BLaER1 treated with 17β-estradiol and CSF1 and Interleukin-3, amounts not matched to agents 10 nM and 100 nM (cell line): ENCODE results near the gene KLHDC3.
"Not testable (repeated sequence)": the region's sequence is repeated elsewhere in the genome, so short reads cannot be mapped to it uniquely, and the experiment has no call there.

Experiments used
- H3K27ac ChIP-seq, 11 experiments: shearing (Covaris generic); formaldehyde crosslinking; 2 replicates each; pipeline ENCODE4 v1.8.1; 2022
- H3K27me3 ChIP-seq, 11 experiments: shearing (Covaris generic); formaldehyde crosslinking; 2 replicates each; pipeline ENCODE4 v1.8.1; 2022
- H3K36me3 ChIP-seq, 11 experiments: shearing (Covaris generic); formaldehyde crosslinking; 2 replicates each; pipeline ENCODE4 v1.8.1; 2022
- H3K4me1 ChIP-seq, 10 experiments: shearing (Covaris generic); formaldehyde crosslinking; 2 replicates each; pipeline ENCODE4 v1.8.1; 2022
- H3K4me2 ChIP-seq, 11 experiments: shearing (Covaris generic); formaldehyde crosslinking; 2 replicates each; pipeline ENCODE4 v1.8.1; 2022
- H3K4me3 ChIP-seq, 10 experiments: shearing (Covaris generic); formaldehyde crosslinking; 2 replicates each; pipeline ENCODE4 v1.8.1; 2022
- H3K9ac ChIP-seq, 11 experiments: shearing (Covaris generic); formaldehyde crosslinking; 2 replicates each; pipeline ENCODE4 v1.8.1; 2022
- H3K9me3 ChIP-seq, 11 experiments: shearing (Covaris generic); formaldehyde crosslinking; replicated peaks in 1 of 11; 2 replicates each; pipeline ENCODE4 v1.8.1; 2022
- H4K20me1 ChIP-seq, 11 experiments: shearing (Covaris generic); formaldehyde crosslinking; 2 replicates each; pipeline ENCODE4 v1.8.1; 2022
- Cebpa-rat ChIP-seq, 11 experiments: shearing (Covaris generic); IDR thresholded peaks; 2 replicates each; pipeline ENCODE4 v1.8.1; 2022

The KLHDC3 gene

DNA sequence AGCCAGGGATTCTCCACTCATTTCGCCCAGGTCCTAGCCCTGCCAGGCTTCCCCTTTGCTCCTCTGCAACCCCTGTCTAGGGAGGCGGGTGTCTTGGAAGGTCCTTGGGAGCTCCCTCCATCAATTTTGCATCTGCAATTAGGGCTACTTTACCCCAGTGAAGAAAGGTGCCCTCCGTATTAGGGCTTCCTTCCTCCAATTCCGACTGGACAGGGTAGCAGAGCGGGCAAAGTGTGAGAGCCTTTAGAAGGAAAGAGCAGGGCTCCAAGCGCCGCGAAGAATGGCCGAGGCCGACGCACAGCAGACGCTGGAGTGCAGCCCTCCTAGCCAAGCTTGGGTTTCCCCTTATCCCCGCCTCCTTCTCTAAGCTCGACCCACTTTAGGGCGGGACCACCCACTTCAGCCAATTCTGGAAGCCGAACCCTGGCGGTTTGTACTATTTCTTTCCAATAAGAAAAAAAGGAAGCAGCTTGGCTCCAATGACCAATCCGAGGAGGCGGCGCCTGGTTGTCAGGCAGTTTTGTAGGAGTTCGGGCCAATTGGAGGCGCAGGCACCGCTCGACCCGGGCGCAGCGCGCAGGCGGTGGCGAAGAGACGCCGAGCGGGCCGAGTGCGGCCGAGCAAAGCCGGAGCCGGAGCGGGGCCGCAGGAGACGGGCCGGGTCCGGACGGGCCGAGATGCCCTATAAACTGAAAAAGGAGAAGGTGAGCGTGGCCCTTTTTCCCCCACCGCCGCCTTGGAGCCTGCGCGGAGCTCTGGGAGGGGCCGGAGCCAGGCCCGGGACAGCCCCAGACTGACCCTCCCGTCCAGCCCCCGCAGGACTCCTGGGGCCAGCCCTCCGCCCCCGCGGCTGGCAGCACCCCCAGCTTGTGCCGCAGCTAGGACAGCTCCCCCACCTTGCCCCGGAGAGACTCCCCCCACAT is 29.8 kb upstream of the KLHDC3 start, which contains the start of gene PPP2R5D:
TSS of gene PPP2R5D (plus strand) at position 570 of the 923 bp plus-strand sequence. CDS start at position 678, 108 bp downstream.
- Histone ChIP-seq H3K9me3 (no peaks in the 10 kb centered on the region), H3K4me3 (peak within 1 kb of the TSS; percentile 78 to 97 (median 94)), H3K9ac (peak within 1 kb of the TSS; percentile 86 to 96 (median 94)), H3K36me3 (peaks cover 11 to 27% (median 23%) of the 10 kb centered on the region in 11 experiments), H3K4me2 (peak within 1 kb of the TSS; percentile 90 to 98 (median 96)), H3K4me1 (peaks cover 56 to 80% (median 61%) of the 10 kb centered on the region in 10 experiments), H4K20me1 (peaks cover 9 to 42% (median 36%) of the 10 kb centered on the region in 11 experiments; a peak in 20 of 22 replicates), H3K27ac (peak within 1 kb of the TSS; percentile 72 to 91 (median 83)), H3K27me3 (no peaks in the 10 kb centered on the region)
- TF ChIP-seq Cebpa-rat (IDR thresholded peaks at IDR 0.05), result no peak

DNA sequence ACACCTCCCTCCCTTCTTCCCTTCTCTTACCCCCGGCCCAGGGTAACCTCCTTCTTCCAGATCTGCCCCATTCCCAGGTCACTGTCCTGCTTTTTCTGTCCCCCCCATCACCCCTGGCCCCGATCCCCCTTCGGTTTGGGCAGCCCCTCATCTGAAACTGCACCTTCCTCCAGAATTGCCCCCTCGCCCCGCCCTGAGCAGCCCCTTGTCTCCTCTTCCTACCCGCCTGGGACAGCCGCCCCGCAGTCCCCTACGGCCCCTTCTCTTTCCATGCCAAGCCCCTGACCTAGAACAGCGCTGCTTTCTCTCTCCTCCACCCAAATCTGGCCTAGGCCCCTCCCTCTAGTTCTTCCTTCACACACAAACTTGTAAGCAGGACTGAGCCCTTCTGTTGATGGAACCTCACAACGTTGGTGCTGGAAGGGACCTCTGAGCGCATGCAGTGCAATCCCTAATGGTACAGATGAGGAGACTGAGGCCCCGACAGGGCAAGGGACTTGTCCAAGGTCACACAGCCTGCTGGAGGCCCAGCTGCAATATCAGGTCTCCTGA is 29.0 kb upstream of the KLHDC3 start:
- Histone ChIP-seq H3K9ac (peak overlapping the region; percentile 86 to 96 (median 94)), H3K36me3 (peaks cover 18 to 35% (median 31%) of the 10 kb centered on the region in 11 experiments), H3K27me3 (no peaks in the 10 kb centered on the region), H3K4me3 (peak overlapping the region; percentile 78 to 97 (median 94)), H3K4me2 (peak overlapping the region; percentile 81 to 98 (median 93)), H3K9me3 (no peaks in the 10 kb centered on the region), H3K27ac (peak overlapping the region; percentile 72 to 91 (median 83)), H4K20me1 (peaks cover 9 to 48% (median 40%) of the 10 kb centered on the region in 11 experiments; a peak in 20 of 22 replicates), H3K4me1 (peaks cover 49 to 72% (median 53%) of the 10 kb centered on the region in 10 experiments)
- no peak for TF ChIP-seq Cebpa-rat (IDR thresholded peaks at IDR 0.05)

GRCh38 chr6:42987533-42988451 is 26.3 kb upstream of the KLHDC3 start:
- Histone ChIP-seq H3K4me2 (peak overlapping the region; percentile 81 to 98 (median 93); a peak in 19 of 22 replicates), H3K4me1 (peaks cover 40 to 48% (median 45%) of the 10 kb centered on the region in 10 experiments), H3K36me3 (peaks cover 41 to 63% (median 57%) of the 10 kb centered on the region in 11 experiments), H3K27me3 (no peaks in the 10 kb centered on the region), H3K9ac (peak overlapping the region in 2 of 11 experiments; percentile 16 to 30; a peak in 2 of 22 replicates), H4K20me1 (peaks cover 9 to 63% (median 44%) of the 10 kb centered on the region in 11 experiments; a peak in 20 of 22 replicates), H3K4me3 (no peak overlapping the region), H3K9me3 (no peaks in the 10 kb centered on the region), H3K27ac (no peak overlapping the region)
- TF ChIP-seq Cebpa-rat (IDR thresholded peaks at IDR 0.05), result peak in 3 of 11 experiments; percentile 11 to 37 (median 16); a peak in 1 of 22 replicates

DNA sequence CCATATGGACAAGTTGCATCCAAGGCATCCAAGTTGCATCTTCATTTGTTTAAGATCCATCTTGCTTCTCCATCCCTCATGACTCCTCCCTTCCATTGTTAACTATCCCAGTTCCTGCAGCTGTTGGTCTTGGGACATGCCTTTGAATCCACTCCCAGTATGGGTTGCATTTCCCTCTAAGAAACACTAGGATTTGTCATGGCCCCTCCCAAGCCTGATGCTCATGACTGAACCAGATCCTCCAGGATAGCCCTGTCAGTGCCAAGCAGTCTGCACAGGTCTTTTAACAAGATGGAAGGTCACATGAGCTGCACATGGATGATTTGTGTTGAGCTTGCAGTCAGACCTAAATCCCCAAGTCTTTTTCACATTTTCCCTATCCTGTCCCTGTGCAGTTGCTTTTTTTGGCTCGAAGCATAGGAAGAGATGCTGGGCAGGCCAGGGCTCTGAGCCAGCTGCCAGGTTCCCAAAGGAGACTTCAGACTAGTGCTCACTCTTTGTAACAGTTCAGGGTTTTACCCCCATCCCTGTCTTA is 25.5 kb upstream of the KLHDC3 start:
- peaks cover 9 to 69% (median 46%) of the 10 kb centered on the region in 11 experiments; a peak in 20 of 22 replicates for H4K20me1 ChIP-seq
- H3K4me2 ChIP-seq, result peak overlapping the region in 4 of 11 experiments; percentile 1 to 96 (median 94); a peak in 3 of 22 replicates

DNA sequence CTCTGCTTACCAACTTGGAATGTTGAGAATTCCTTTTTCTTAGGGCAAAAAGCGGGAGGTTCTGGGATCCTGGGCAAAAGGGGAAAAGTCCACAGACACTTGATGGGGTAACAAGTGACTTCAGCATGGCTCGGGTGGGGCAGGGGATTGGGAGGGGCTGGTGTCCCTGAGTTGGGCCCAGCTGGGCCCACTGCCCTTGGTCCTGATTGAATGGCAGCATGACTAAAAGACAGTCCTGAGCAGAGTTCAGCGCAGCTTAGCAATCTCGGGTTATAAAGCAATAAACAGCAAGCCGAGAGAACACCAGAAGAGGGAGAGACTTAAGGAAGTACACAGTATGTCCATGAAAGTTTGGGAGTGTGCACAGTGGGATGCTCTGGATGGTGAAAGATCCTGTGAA is 24.1 kb upstream of the KLHDC3 start:
- H3K4me1 ChIP-seq, result peaks cover 32 to 39% (median 36%) of the 10 kb centered on the region in 10 experiments
- peaks cover 9 to 80% (median 51%) of the 10 kb centered on the region in 11 experiments; a peak in 20 of 22 replicates for H4K20me1 ChIP-seq
- H3K9ac ChIP-seq, result no peak overlapping the region
- no peaks in the 10 kb centered on the region for H3K27me3 ChIP-seq
- no peak overlapping the region for H3K4me2 ChIP-seq
- H3K4me3 ChIP-seq, result no peak overlapping the region
- H3K9me3 ChIP-seq, result no peaks in the 10 kb centered on the region
- H3K27ac ChIP-seq, result no peak overlapping the region
- peaks cover 51 to 82% (median 69%) of the 10 kb centered on the region in 11 experiments for H3K36me3 ChIP-seq
- no peak for TF ChIP-seq Cebpa-rat (IDR thresholded peaks at IDR 0.05)

More for the DNA sequence above, 25.5 kb upstream of the KLHDC3 start:
- Histone ChIP-seq H3K27ac (no peak overlapping the region), H3K9me3 (no peaks in the 10 kb centered on the region), H3K27me3 (no peaks in the 10 kb centered on the region), H3K4me3 (no peak overlapping the region), H3K9ac (no peak overlapping the region), H3K4me1 (peaks cover 36 to 44% (median 40%) of the 10 kb centered on the region in 10 experiments), H3K36me3 (peaks cover 46 to 70% (median 62%) of the 10 kb centered on the region in 11 experiments)
- no peak for TF ChIP-seq Cebpa-rat (IDR thresholded peaks at IDR 0.05)

- Histone ChIP-seq H3K4me1 (peaks cover 0 to 5% (median 2%) of the 10 kb centered on the region in 10 experiments; a peak in 7 of 20 replicates), H3K36me3 (peaks cover 46 to 74% (median 63%) of the 10 kb centered on the region in 11 experiments), H4K20me1 (peaks cover 0 to 54% (median 23%) of the 10 kb centered on the region in 11 experiments; a peak in 15 of 22 replicates), H3K4me2 (no peak overlapping the region), H3K9ac (no peak overlapping the region), H3K27me3 (no peaks in the 10 kb centered on the region), H3K4me3 (no peak overlapping the region), H3K9me3 (no peaks in the 10 kb centered on the region), H3K27ac (no peak overlapping the region)
- no peak for TF ChIP-seq Cebpa-rat (IDR thresholded peaks at IDR 0.05)
Observed at GRCh38 chr6:42993445-42993844, 20.6 kb upstream of the KLHDC3 start.

GRCh38 chr6:42996513-42996912 is 17.5 kb upstream of the KLHDC3 start:
- no peak overlapping the region for H3K4me2 ChIP-seq
- H3K4me1 ChIP-seq, result peaks cover 0 to 4% (median 0%) of the 10 kb centered on the region in 10 experiments; a peak in 2 of 20 replicates
- H3K27ac ChIP-seq, result no peak overlapping the region
- no peaks in the 10 kb centered on the region for H3K9me3 ChIP-seq
- peaks cover 30 to 74% (median 50%) of the 10 kb centered on the region in 11 experiments for H3K36me3 ChIP-seq
- H3K27me3 ChIP-seq, result no peaks in the 10 kb centered on the region
- no peak overlapping the region for H3K4me3 ChIP-seq
- H3K9ac ChIP-seq, result no peak overlapping the region
- H4K20me1 ChIP-seq, result peaks cover 0 to 59% (median 20%) of the 10 kb centered on the region in 11 experiments; a peak in 15 of 22 replicates
- TF ChIP-seq Cebpa-rat (IDR thresholded peaks at IDR 0.05), result no peak

DNA sequence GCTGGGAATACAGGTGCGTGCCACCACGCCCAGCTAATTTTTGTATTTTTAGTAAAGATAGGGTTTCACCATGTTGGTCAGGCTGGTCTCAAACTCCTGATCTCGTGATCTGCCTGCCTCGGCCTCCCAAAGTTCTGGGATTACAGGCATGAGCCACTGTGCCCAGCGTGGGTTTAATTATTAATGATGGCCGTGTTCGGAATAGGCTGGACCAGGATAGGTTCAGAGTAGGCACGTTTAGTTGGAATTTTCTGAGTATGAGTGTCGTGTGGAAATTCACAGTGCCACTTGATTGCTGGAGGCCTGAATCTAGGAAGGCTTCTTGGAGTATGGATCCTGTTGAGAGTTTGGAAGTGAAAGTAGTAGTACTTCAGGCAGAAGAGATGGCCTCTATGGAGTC is 15.8 kb upstream of the KLHDC3 start:
- H3K9ac ChIP-seq, H3K4me3 ChIP-seq, H3K27ac ChIP-seq, H3K4me2 ChIP-seq, H3K4me1 ChIP-seq, H3K9me3 ChIP-seq, H3K27me3 ChIP-seq: not testable (repeated sequence)
- H4K20me1 ChIP-seq, result peaks cover 0 to 66% (median 21%) of the 10 kb centered on the region in 11 experiments; a peak in 17 of 22 replicates
- peaks cover 27 to 76% (median 49%) of the 10 kb centered on the region in 11 experiments for H3K36me3 ChIP-seq
